GM20431 (cell line): ENCODE measurements around the gene SPSB3.

Experiments
- in situ Hi-C: fragments of 300-500 bp; cut with MseI, MboI; formaldehyde crosslinking; loops from one replicate; pipeline ENCODE4 v1.15.0; 2020; ENCODE audit warnings: low sequenced_read_pairs; ENCODE audit not compliant: unreplicated experiment

SPSB3 gene

DNA sequence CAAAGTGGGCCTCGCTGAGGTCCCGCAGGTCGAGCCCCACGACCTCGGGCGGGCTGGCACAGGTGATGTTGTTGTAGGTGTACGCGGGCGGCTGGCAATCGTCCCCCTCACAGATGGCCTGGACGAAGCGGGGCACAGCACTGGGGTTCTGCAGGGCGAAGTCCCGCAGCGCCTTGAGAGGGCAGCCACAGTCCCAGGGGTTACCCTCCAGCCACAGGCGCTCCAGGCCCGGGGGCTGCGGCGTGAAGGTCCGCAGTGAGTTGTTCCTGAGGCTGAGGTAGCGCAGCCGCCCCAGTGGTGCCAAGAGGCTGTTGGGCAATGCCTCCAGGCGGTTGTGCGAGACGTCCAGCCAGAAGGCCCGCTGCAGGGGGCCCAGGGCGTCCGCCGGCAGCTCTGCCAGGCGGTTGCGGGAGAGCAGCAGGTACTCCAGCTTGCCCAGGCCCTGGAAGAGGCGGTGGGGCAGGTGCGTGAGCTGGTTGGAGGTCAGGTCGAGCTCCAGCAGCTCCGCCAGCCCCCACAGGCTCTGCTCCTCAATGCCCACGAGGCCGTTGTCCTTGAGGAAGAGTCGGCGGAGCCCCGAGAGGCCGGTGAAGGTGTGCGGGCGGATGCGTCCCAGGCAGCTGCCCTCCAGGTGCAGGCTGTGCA, 8.4 kb upstream of the SPSB3 start:
- in situ Hi-C loops: no loop called here

DNA sequence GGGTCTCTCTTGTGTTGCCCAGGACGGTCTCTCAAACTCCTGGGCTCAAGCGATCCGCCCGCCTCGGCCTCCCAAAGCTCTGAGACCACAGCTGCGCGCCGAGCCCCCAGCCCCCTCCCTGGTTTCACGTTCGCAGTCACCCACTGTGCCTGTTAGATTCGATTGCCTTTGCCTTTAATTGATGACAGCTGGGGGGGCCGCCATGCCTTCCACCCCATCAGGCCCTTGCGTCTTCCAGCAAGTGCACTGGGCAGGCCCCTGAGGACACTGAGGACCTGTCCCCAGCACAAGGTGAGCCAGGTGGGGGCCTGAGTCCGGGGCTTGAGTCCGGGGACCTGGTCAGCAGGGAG, 7.9 kb upstream of the SPSB3 start:
- in situ Hi-C loops: no loop called here

- in situ Hi-C loops: no loop called here
Observed at GRCh38 chr16:1789643-1790045, 7.3 kb upstream of the SPSB3 start.

- in situ Hi-C loops: no loop called here
Observed at GRCh38 chr16:1788708-1789100, 6.3 kb upstream of the SPSB3 start.

GRCh38 chr16:1788095-1788707, 5.8 kb upstream of the SPSB3 start:
- in situ Hi-C loops: no loop called here

DNA sequence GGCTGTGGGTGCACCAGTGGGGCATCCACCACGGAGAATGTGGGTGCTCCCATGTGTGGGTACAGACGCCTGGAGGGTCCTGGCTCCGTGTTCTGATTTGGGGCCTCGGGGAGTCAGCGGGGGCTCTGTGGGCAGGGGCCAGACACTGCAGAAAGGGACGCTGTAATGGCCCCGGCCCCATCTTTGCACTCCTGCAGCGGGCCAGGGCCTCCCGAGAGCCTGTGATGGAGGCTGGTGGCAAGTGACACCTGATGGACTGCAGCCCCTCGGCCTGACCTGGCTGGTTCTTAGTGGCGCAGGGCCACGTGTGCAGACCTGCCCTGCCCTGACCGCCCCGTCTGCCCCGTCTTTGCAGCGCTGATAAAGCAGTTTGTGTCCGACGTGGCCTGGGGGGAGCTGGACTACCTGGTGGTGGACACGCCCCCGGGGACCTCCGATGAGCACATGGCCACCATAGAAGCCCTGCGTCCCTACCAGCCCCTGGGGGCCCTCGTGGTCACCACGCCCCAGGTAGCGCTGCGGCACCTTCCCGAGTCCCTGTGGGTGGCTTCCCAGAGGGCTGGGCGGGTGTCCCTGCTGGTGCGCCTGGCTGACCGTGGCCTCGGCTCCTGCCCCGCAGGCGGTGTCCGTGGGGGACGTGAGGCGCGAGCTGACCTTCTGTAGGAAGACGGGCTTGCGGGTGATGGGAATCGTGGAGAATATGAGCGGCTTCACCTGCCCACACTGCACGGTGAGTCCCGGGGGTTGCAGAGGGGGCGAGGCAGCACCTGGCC, 5.1 kb upstream of the SPSB3 start:
- in situ Hi-C loops: no loop called here

- in situ Hi-C loops: no loop called here
Observed at GRCh38 chr16:1787056-1787321, 4.6 kb upstream of the SPSB3 start.

DNA sequence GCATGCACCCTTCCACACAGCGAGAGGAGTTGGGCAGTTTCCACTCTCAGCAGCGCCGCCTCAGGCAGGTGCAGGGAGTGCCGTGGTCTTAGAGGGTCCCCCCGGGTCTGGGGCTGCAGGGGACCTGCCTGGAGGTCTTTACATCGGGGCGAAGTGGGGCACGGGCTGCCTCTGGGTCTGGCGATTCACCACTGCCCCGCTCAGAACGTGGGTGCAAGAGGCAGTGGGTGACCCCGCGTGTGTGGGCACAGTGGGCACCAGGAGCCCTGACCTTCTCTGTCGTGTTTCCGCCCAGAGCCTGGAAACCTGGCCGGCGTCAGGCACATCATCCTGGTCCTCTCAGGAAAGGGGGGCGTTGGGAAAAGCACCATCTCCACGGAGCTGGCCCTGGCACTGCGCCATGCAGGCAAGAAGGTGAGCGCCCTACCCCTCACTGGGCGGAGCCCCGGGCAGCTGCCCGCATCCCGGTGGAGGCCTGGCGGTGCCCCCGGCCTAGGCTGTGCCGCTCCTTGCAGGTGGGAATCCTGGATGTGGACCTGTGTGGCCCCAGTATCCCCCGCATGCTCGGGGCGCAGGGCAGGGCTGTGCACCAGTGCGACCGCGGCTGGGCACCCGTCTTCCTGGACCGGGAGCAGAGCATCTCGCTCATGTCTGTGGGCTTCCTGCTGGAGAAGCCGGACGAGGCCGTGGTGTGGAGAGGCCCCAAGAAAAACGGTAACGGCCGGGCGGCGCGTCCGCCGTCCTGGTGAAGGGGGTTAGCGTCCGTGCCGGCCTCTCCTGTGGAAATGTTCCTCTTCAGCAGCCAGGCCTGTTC, 4.1 kb upstream of the SPSB3 start:
- in situ Hi-C loops: no loop called here

- in situ Hi-C loops: no loop called here
Observed at GRCh38 chr16:1785846-1786170, 3.4 kb upstream of the SPSB3 start.

DNA sequence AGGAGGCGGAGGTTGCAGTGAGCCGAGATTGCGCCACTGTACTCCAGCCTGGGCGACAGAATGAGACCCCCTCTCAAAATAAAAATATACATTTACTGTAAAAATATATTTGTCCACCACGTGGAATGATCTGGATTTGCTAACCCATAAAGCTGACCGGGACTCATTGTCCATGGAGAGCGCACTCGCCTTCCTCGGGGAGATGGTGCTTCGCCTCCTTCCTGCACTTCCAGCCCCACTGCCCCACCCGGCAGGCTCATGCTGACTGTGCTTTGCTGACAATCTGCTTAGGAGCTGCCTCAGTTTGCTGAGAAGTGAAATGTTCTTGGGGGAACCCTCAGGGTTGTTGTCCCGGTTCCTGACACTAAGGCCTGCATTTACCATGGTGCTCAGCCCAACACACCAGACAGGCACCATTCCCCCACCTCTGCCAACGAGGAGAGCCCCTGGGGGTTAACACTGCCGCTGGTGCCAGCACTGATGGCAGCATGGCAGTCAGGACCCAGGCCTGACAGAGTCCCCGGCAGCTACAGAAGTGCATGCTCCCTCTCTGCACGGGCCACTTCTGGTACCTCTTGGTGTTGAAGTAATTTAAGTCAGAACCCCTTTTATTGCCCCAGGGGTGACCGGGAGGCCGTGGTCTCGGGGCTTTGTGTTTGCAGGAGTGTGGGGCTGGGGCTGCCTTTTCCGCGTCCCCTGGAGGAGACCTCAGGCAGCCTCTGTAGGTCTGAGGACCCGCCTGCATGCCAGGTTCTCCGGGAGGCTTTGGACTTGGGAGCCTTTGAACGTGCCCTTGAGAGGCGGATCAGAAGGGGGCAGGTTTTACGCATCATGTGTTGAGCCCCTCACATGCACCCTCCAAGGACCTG, 2.8 kb upstream of the SPSB3 start:
- in situ Hi-C loops: no loop called here

DNA sequence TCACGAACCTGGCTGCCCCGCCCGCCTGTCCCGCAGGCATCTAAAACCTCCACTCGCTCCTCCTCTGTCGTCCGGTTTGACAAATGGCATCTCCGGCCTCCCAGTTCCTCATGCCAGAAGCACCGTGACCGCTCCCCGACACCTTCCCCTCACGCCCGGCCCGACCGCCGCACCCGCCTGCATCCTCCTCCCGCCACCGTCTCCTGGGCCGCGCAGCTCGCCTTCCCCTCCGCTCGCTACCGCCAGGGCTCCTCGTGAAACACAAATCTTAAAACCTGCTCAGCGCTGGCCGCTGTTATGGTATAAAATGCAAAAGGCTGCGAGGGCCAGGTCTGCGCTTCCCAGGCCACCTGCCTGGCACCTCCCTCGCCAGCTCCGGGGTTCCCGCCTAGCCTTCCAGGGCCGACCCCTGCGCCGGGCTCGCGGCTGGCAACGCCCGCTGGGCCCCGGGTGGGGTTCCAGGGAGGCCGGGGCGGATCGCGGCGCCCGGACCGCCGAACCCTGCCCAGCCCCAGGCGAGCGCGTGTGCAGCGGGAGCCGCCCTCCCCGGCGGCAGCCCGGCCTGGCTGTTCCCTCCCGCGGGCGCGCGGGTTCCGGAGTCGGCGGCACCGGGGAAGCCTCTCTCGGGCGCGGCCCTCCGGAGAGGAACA, 488 bp downstream of the SPSB3 start:
- in situ Hi-C loops: no loop called here

- in situ Hi-C loops: no loop called here
Observed at GRCh38 chr16:1781254-1781653, 1.1 kb downstream of the SPSB3 start.

DNA sequence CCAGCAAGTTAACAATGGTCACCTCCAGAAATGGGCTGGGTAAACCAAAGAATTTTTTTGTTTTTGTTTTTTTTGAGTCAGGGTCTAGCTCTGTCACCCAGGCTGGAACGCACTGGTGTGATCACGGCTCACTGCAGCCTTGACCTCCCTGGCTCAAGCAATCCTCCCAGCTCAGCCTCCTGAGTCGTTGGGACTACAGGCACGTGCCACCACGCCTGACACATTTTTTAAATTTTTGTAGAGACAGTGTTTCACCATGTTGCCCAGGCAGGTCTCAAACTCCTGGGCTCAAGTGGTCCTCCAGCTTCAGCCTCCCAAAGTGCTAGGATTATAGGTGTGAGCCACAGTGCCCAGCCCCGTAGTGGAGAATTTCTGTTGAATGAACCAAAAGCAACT, 1.7 kb downstream of the SPSB3 start:
- in situ Hi-C loops: no loop called here

GRCh38 chr16:1779741-1780676, 2.4 kb downstream of the SPSB3 start:
- in situ Hi-C loops: no loop called here

DNA sequence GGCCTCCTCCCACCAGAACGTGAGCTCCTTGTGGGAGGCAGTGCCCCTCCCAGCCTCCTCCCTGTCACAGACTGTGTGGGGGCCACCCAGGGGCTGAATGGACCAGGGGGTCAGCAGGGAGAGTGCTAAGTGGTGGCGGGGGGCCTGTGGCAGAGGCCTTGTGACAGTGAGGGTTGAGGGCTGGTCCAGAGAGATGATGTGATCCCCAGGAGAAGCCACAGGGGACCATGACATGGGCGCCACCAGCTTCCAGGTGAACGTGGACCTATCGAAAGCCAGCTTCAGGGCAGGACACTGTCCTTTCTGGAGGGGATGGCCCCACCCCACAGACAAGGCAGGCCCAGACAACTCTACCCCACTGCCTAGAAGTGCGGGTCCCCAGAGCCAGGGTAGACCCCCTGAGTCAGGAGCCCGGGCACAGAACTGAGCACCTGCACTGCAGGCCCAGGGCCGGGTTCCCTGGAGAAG, 3.1 kb downstream of the SPSB3 start:
- in situ Hi-C loops: no loop called here

- in situ Hi-C loops: no loop called here
Observed at GRCh38 chr16:1778200-1779179, 3.9 kb downstream of the SPSB3 start.

GRCh38 chr16:1777375-1778199, 4.8 kb downstream of the SPSB3 start:
- in situ Hi-C loops: no loop called here
